Stomach (tissue), 9 donors: ENCODE measurements around the gene CCDC3. TPM values are rescaled to one million over a fixed set of nuclear protein-coding genes. Genes with fewer than 3 reads are reported as not detected.

ENCODE experiments used
- DNase-seq, 2 donors: peaks; one replicate each; pipeline versions ENCODE4 v3.0.0 to v3.0.0-alpha.2; 2013 to 2019
- H3K27ac ChIP-seq, 5 donors: fragments of 200-600 bp in 4 of 5; sonication (generic) in 4 of 5; one replicate each; pipeline ENCODE4 v1.5.1; 2013 to 2019; ENCODE audit warnings: mild to moderate bottlenecking in 1 of 5, moderate library complexity in 1 of 5
- H3K27me3 ChIP-seq, 3 donors: fragments of 200-600 bp; sonication (generic); one replicate each; pipeline ENCODE4 v1.5.1; 2017 to 2019; ENCODE audit warnings: mixed run types in 1 of 3
- H3K36me3 ChIP-seq, 4 donors: fragments of 200-600 bp; sonication (generic); 1 replicate in 3 of 4; 2 replicates in 1 of 4; pipeline ENCODE4 v1.5.1; 2016 to 2019
- H3K4me1 ChIP-seq, 4 donors: fragments of 200-600 bp; sonication (generic); one replicate each; pipeline ENCODE4 v1.5.1; 2016 to 2019
- H3K4me3 ChIP-seq, 4 donors: fragments of 200-600 bp; sonication (generic) in 3 of 4; one replicate each; pipeline ENCODE4 v1.5.1; 2016 to 2019; ENCODE audit warnings: mild to moderate bottlenecking in 1 of 4
- H3K9me3 ChIP-seq, 4 donors: fragments of 200-600 bp; sonication (generic); one replicate each; pipeline ENCODE4 v1.5.1; 2016 to 2019
- EP300 ChIP-seq: sonication (generic); formaldehyde crosslinking; IDR thresholded peaks from one replicate; pipeline ENCODE4 v1.6.1; 2017; ENCODE audit warnings: antibody characterized with exemption
- POLR2A ChIP-seq, 4 donors: fragments of 450-650 bp; IDR thresholded peaks; one replicate each; pipeline ENCODE4 v1.6.1; 2016; ENCODE audit warnings: antibody characterized with exemption in 4 of 4, control low read depth in 2 of 4, mild to moderate bottlenecking in 1 of 4, moderate library complexity in 1 of 4
- POLR2AphosphoS5 ChIP-seq, 3 donors: sonication (generic); formaldehyde crosslinking; IDR thresholded peaks; one replicate each; pipeline ENCODE4 v1.6.1; 2016; ENCODE audit warnings: antibody characterized with exemption in 3 of 3
- WGBS, 5 donors: extraction: QIAGEN DNeasy Blood & Tissue Kit in 3 of 5; methylation state at CpG; one replicate each; pipeline versions ENCODE4 v1.1.5 to v1.1.7; 2013 to 2018; 5-methylcytosine and 5-hydroxymethylcytosine counted together
- intact Hi-C: fragments of 100-400 bp; cut with DNase I; formaldehyde crosslinking; loops from one replicate; pipeline ENCODE4 v1.15.1; 2023; ENCODE audit warnings: low total_unique reads
- polyA plus RNA-seq, 3 donors: library from polyadenylated mRNA; stranded (reverse); fragments of 200-250 nt; gene quantifications; one replicate each; pipeline ENCODE4 v1.2.3, GENCODE V29; 2013
- total RNA-seq, 5 donors: library from RNA; depleted of rRNA; stranded (reverse); fragments of >200 nt; gene quantifications; one replicate each; pipeline versions ENCODE4 v1.1.0 to v1.2.3, GENCODE V29; 2014 to 2016
- TF ChIP-seq, protein P1 (sequence below), 7 experiments: fragments of 450-650 bp in 4 of 7; fragments of 200-600 bp in 3 of 7; sonication (generic) in 3 of 7; IDR thresholded peaks; one replicate each; pipeline ENCODE4 v1.5.1; 2016 to 2019; ENCODE audit warnings: antibody characterized with exemption in 7 of 7, control low read depth in 2 of 7, mild to moderate bottlenecking in 1 of 7
- donor health status: healthy with polysubstance abuse.
- donor health status: Bipolar disorder and iron deficiency.
- donor health status: healthy.

The CCDC3 gene
- total and polyA plus RNA-seq, 8 donors, result 1.8 to 11.0 (median 4.8) TPM; not detected in 1

DNA sequence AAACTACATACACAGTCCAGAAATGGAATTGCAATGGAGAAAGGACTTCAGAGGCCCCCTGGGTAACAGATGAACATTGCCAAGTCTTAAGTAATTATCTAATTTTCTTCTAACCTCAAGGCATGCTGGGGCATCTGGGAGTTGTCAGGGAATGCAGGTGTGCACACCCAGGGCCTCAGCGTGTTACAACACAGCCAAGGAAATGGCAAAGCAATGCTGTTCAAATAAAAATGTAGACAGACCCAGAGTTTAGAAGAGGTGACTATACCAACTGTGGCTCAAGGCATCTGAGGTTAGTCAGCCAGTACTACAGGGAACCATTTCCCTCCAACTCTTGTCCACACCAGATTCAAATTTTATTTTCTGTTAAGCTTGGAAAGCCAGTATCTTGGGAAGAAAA is 73.6 kb downstream of the CCDC3 start:
- intact Hi-C loops, result no loop called here
- Histone ChIP-seq H3K27me3 (no peaks in the 10 kb centered on the region), H3K4me1 (no peaks in the 10 kb centered on the region)

DNA sequence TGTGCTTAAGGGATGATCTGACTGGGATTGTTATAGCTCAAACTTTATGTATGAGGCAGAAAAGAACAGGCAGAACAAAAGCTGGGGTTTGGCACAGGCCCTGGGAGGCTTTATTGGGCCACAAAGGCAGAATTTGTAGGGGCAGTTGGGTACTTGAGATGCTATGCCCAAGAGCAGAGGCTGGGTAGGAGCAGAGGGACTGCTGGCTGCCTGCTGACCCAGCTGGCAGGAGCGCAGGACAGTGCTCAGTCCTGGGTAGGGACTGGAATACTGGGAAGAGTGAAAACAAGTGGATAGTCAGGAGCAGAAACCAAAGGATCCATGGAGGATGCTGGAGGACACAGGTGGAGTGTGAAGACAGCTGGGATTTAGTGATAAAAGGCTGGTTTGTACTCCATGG is 75.7 kb downstream of the CCDC3 start:
- intact Hi-C loops, result no loop called here
- DNase-seq, result no peak
- H3K36me3 ChIP-seq, result no peaks in the 10 kb centered on the region
- TF ChIP-seq EP300 (no peak), POLR2A (IDR thresholded peaks at IDR 0.05) (no peak), POLR2AphosphoS5 (IDR thresholded peaks at IDR 0.05) (no peak)
- TF ChIP-seq, protein P1, sequence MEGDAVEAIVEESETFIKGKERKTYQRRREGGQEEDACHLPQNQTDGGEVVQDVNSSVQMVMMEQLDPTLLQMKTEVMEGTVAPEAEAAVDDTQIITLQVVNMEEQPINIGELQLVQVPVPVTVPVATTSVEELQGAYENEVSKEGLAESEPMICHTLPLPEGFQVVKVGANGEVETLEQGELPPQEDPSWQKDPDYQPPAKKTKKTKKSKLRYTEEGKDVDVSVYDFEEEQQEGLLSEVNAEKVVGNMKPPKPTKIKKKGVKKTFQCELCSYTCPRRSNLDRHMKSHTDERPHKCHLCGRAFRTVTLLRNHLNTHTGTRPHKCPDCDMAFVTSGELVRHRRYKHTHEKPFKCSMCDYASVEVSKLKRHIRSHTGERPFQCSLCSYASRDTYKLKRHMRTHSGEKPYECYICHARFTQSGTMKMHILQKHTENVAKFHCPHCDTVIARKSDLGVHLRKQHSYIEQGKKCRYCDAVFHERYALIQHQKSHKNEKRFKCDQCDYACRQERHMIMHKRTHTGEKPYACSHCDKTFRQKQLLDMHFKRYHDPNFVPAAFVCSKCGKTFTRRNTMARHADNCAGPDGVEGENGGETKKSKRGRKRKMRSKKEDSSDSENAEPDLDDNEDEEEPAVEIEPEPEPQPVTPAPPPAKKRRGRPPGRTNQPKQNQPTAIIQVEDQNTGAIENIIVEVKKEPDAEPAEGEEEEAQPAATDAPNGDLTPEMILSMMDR (IDR thresholded peaks at IDR 0.05), result no peak
- no peaks in the 10 kb centered on the region for H3K27me3 ChIP-seq
- H3K9me3 ChIP-seq, result peaks cover 0 to 5% (median 0%) of the 10 kb centered on the region in 4 donors
- 90 to 100% (median 93%) methylated on average over 1 of the region's 1 CpG for WGBS, 5 donors
- H3K4me3 ChIP-seq, result no peak overlapping the region
- H3K27ac ChIP-seq, result no peak overlapping the region
- H3K4me1 ChIP-seq, result no peaks in the 10 kb centered on the region

More for the DNA sequence above, 73.6 kb downstream of the CCDC3 start:
- no peak for DNase-seq
- no peak overlapping the region for H3K27ac ChIP-seq
- no peaks in the 10 kb centered on the region for H3K36me3 ChIP-seq
- WGBS, 5 donors, result 56 to 73% (median 63%) methylated on average over 1 of the region's 1 CpG
- H3K4me3 ChIP-seq, result no peak overlapping the region
- H3K9me3 ChIP-seq, result peaks cover 0 to 5% (median 0%) of the 10 kb centered on the region in 4 donors
- TF ChIP-seq POLR2AphosphoS5 (IDR thresholded peaks at IDR 0.05), result no peak
- TF ChIP-seq, protein P1 (IDR thresholded peaks at IDR 0.05), result no peak
- no peak for TF ChIP-seq POLR2A (IDR thresholded peaks at IDR 0.05)
- no peak for TF ChIP-seq EP300

DNA sequence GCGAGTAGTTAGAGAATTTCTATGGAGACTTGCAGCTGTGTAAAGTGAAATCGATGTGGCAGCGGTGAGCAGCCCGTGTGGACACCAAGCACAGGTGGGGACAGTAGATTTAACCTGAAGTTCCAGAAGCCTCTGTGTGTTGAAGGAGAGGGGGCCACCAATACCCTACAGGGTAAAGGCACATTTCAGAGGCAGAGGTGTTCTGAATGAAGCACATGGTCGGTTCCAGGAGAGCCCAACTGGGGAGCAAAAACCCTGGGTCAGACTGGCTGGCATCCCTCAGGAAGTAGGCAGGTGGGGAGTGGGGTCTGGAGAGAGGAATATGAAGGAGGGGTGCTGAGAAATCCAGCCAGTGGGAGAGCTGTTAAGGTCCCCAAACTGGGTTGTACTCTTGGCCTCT is 76.6 kb downstream of the CCDC3 start:
- no peak for DNase-seq
- peaks cover 0 to 5% (median 0%) of the 10 kb centered on the region in 4 donors for H3K9me3 ChIP-seq
- intact Hi-C loops, result no loop called here
- no peaks in the 10 kb centered on the region for H3K36me3 ChIP-seq
- H3K4me3 ChIP-seq, result no peak overlapping the region
- TF ChIP-seq, protein P1 (IDR thresholded peaks at IDR 0.05), result no peak
- TF ChIP-seq EP300, result no peak
- TF ChIP-seq POLR2AphosphoS5 (IDR thresholded peaks at IDR 0.05), result no peak
- TF ChIP-seq POLR2A (IDR thresholded peaks at IDR 0.05), result no peak
- H3K4me1 ChIP-seq, result no peaks in the 10 kb centered on the region
- 83 to 96% (median 91%) methylated on average over 5 of the region's 5 CpGs for WGBS, 5 donors
- H3K27me3 ChIP-seq, result no peaks in the 10 kb centered on the region
- no peak overlapping the region for H3K27ac ChIP-seq

DNA sequence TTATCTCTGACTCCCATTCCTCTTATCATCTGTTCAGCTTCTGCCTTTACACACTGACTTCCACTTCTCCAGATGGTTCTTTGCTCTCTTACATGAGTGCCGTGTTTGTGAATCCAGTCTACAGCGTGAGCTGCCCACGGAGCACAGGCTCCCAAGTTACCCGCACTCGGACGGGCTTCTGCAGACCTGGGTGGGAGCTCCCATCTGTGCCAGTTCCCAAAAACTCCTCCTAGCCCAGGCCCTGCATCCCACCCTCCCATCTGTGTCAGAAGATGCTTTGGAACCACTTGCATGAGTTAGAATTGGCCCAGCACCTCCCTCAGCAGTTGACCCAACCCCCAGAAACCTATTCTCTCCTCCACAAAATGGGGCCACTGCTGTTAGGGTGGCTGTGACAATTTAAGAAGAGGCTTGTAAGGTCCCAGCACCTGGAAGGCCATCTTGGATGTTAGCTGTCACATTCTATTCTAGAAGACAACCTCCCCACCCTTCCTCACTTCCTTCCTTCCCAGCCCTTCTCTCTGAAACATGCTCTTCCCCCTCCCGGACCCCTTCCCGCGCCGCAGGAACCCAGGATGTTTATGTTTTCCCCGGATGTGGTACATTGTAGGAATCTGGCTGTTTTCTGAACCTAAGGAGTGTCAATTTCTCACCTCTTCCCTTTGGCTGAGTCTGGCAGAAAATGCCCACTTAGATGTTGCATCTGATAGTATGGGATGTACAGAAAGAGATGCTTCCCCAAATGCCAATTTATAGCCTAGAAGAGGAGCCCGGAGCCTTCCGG is 79.2 kb downstream of the CCDC3 start:
- no peaks in the 10 kb centered on the region for H3K4me1 ChIP-seq
- no peak overlapping the region for H3K27ac ChIP-seq
- TF ChIP-seq POLR2AphosphoS5 (IDR thresholded peaks at IDR 0.05), result no peak
- TF ChIP-seq, protein P1 (IDR thresholded peaks at IDR 0.05), result no peak
- WGBS, 5 donors, result 69 to 84% (median 78%) methylated on average over 13 of the region's 13 CpGs
- H3K27me3 ChIP-seq, result no peaks in the 10 kb centered on the region
- DNase-seq, result no peak
- H3K4me3 ChIP-seq, result no peak overlapping the region
- intact Hi-C loops, result no loop called here
- H3K36me3 ChIP-seq, result no peaks in the 10 kb centered on the region
- H3K9me3 ChIP-seq, result peaks cover 0 to 5% (median 0%) of the 10 kb centered on the region in 4 donors
